ENCODE measurements around the gene DNM1L. TPM values are rescaled to one million over a fixed set of nuclear protein-coding genes. Genes with fewer than 3 reads are reported as not detected.

DNM1L gene
- total and polyA plus RNA-seq, 9 of the 15 experiments (the other 6 are each of a cell fraction or from before 2014, with no cell fraction given), result 24.1 to 82.8 (median 61.5) TPM

DNA sequence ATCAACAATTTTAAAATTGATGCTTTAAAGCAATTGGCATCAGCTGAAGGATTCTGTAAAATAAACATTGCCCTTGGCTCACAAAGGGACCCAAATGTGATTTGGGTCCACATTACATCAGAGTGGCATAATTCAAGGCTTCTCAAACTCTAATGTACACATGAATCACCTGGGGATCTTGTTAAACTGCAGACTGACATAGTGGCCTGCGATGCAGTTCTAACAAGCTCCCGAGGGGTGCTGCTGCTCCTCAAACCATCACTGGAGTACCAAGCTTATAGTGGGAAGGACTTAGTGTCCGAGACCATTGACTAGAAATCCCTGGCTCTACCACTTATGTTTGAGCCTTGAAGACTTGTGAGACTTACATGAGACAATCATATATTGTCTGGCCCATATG, 31.8 kb upstream of the DNM1L start:
- DNase-seq (ENCODE audit: extremely low read depth in 1 of 4, low spot score in 3 of 4) (no peak), ATAC-seq (peak; percentile 55; the same call in 1 of the 3 replicates), FAIRE-seq (no peak)
- Histone ChIP-seq H4K20me1 (replicated peaks; ENCODE audit: control insufficient read depth, insufficient read depth, low read length) (no peaks in the 10 kb centered on the region), H3K9ac (ENCODE audit: insufficient read depth in 1 of 2, low read depth in 2 of 2, low read length in 2 of 2) (no peak overlapping the region), H3K79me2 (ENCODE audit: control insufficient read depth, insufficient read depth, low read length) (no peaks in the 10 kb centered on the region), H3K36me3 (ENCODE audit: control insufficient read depth, insufficient read depth, low read length) (no peaks in the 10 kb centered on the region), H3K9me1 (ENCODE audit: control insufficient read depth, insufficient read depth, low read length) (no peaks in the 10 kb centered on the region), H3K4me1 (replicated peaks in 1 of 2; ENCODE audit: control insufficient read depth in 2 of 2, insufficient read depth in 2 of 2, low read length in 2 of 2) (no peaks in the 10 kb centered on the region), H3K4me2 (ENCODE audit: insufficient read depth, low read length) (no peak overlapping the region), H3K27ac (ENCODE audit: extremely low read depth, low read depth, low read length) (no peak overlapping the region), H3K27me3 (ENCODE audit: control insufficient read depth in 2 of 2, insufficient read depth in 2 of 2, low read length in 2 of 2) (peaks cover 10 to 33% of the 10 kb centered on the region in 2 experiments; a peak in 4 of 5 replicates), H3K4me3 (no peak overlapping the region), H2AFZ (ENCODE audit: low read depth, low read length) (no peak overlapping the region), H3K9me3 (replicated peaks; ENCODE audit: control insufficient read depth, insufficient read depth, low read depth, low read length) (no peaks in the 10 kb centered on the region)
- 6% methylated on average over 3 of the region's 3 CpGs for WGBS (ENCODE audit: insufficient coverage, low coverage, missing lambda C conversion rate)
- BruUV-seq (replicated peaks), result no TSS peak
- ChIA-PET CTCF (ENCODE audit: low intra/inter-chr PET ratio) (no interaction called here), POLR2A (no interaction called here)
- in situ Hi-C loops (cut with MboI) (no loop called here), intact Hi-C loops (cut with micrococcal nuclease) (no loop called here)
- TF ChIP-seq, protein P1, sequence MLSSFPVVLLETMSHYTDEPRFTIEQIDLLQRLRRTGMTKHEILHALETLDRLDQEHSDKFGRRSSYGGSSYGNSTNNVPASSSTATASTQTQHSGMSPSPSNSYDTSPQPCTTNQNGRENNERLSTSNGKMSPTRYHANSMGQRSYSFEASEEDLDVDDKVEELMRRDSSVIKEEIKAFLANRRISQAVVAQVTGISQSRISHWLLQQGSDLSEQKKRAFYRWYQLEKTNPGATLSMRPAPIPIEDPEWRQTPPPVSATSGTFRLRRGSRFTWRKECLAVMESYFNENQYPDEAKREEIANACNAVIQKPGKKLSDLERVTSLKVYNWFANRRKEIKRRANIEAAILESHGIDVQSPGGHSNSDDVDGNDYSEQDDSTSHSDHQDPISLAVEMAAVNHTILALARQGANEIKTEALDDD (IDR thresholded peaks at IDR 0.05), result no peak
- no peak for TF ChIP-seq ZNF318 (IDR thresholded peaks at IDR 0.05; ENCODE audit: borderline replicate concordance in 1 of 2, low read depth in 1 of 2)
- TF ChIP-seq FOXK2 (conservative IDR thresholded peaks at IDR 0.05 in 1 of 2, IDR thresholded peaks at IDR 0.05 in 1 of 2; ENCODE audit: low read depth in 2 of 2), result no peak
- TF ChIP-seq ZNF586 (CRISPR knock-in tag; conservative IDR thresholded peaks at IDR 0.05), result no peak
- TF ChIP-seq, protein P2, sequence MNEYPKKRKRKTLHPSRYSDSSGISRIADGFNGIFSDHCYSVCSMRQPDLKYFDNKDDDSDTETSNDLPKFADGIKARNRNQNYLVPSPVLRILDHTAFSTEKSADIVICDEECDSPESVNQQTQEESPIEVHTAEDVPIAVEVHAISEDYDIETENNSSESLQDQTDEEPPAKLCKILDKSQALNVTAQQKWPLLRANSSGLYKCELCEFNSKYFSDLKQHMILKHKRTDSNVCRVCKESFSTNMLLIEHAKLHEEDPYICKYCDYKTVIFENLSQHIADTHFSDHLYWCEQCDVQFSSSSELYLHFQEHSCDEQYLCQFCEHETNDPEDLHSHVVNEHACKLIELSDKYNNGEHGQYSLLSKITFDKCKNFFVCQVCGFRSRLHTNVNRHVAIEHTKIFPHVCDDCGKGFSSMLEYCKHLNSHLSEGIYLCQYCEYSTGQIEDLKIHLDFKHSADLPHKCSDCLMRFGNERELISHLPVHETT (CRISPR knock-in tag; conservative IDR thresholded peaks at IDR 0.05 in 1 of 2, IDR thresholded peaks at IDR 0.05 in 1 of 2), result no peak
- no peak for TF ChIP-seq DIDO1 (tag; IDR thresholded peaks at IDR 0.05; ENCODE audit: low read depth)
- no peak for TF ChIP-seq FOXJ3 (CRISPR knock-in tag; IDR thresholded peaks at IDR 0.05)
- TF ChIP-seq, protein P3, sequence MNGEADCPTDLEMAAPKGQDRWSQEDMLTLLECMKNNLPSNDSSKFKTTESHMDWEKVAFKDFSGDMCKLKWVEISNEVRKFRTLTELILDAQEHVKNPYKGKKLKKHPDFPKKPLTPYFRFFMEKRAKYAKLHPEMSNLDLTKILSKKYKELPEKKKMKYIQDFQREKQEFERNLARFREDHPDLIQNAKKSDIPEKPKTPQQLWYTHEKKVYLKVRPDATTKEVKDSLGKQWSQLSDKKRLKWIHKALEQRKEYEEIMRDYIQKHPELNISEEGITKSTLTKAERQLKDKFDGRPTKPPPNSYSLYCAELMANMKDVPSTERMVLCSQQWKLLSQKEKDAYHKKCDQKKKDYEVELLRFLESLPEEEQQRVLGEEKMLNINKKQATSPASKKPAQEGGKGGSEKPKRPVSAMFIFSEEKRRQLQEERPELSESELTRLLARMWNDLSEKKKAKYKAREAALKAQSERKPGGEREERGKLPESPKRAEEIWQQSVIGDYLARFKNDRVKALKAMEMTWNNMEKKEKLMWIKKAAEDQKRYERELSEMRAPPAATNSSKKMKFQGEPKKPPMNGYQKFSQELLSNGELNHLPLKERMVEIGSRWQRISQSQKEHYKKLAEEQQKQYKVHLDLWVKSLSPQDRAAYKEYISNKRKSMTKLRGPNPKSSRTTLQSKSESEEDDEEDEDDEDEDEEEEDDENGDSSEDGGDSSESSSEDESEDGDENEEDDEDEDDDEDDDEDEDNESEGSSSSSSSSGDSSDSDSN (IDR thresholded peaks at IDR 0.05; ENCODE audit: borderline replicate concordance in 1 of 2, low read depth in 2 of 2, low read length in 2 of 2), result no peak
